Chondrocyte (in vitro differentiated cells): ENCODE results near the gene RBL1. TPM values are rescaled to one million over a fixed set of nuclear protein-coding genes. Genes with fewer than 3 reads are reported as not detected.
"Not testable (repeated sequence)": the region's sequence is repeated elsewhere in the genome, so short reads cannot be mapped to it uniquely, and the experiment has no call there.

ENCODE experiments used
- DNase-seq: peaks from one replicate; pipeline ENCODE4 v3.0.0; 2021; ENCODE audit warnings: mixed read lengths, low spot score
- H3K27ac Mint-ChIP-seq: one replicate; pipeline ENCODE4 v1.8.0; 2021; ENCODE audit warnings: mild to moderate bottlenecking, moderate library complexity, mixed read lengths; ENCODE audit not compliant: unreplicated experiment
- H3K27me3 Mint-ChIP-seq: 2 replicates; pipeline ENCODE4 v1.8.0; 2021; ENCODE audit warnings: low read depth, mixed read lengths
- H3K36me3 Mint-ChIP-seq: 2 replicates; pipeline ENCODE4 v1.8.0; 2021; ENCODE audit warnings: low read depth, mixed read lengths
- H3K4me1 Mint-ChIP-seq: 2 replicates; pipeline ENCODE4 v1.8.0; 2021; ENCODE audit warnings: low read depth, mild to moderate bottlenecking, mixed read lengths
- H3K4me3 Mint-ChIP-seq: one replicate; pipeline ENCODE4 v1.8.0; 2021; ENCODE audit warnings: mild to moderate bottlenecking, moderate library complexity, mixed read lengths; ENCODE audit not compliant: unreplicated experiment
- H3K9me3 Mint-ChIP-seq: 2 replicates; pipeline ENCODE4 v1.8.0; 2021; ENCODE audit warnings: low read depth, mixed read lengths
- total RNA-seq: library from RNA; stranded (reverse); gene quantifications from 3 replicates; pipeline ENCODE4 v1.2.1, GENCODE V29; 2021
- TF ChIP-seq, protein P1 (sequence below): fragments of 200-600 bp; sonication (generic); IDR thresholded peaks from 2 replicates; pipeline ENCODE4 v1.5.0; 2021; ENCODE audit warnings: antibody characterized with exemption, mild to moderate bottlenecking, moderate library complexity

Gene RBL1
- total RNA-seq, 1 donor from 2014 or later = 4.5 TPM

DNA sequence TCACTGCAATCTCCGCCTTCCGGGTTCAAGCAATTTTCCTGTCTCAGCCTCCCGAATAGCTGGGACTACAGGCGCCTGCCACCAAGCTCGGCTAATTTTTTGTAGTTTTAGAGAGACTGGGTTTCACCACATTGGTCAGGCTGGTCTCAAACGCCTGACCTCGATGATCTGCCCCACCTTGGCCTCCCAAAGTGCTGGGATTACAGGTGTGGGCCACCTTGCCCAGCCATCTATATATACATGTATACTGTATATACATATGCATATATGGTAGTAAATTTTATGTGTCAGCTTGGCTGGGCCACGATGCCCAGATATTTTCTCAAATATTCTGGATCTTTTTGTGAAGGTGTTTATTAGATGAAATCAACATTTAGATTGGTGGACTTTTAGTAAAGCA, 18.8 kb downstream of the RBL1 start:
- Mint-ChIP-seq H3K4me1 (no peaks in the 10 kb centered on the region), H3K9me3 (peaks cover 6% of the 10 kb centered on the region), H3K36me3 (peaks cover 3% of the 10 kb centered on the region), H3K27me3 (no peaks in the 10 kb centered on the region), H3K27ac (no peak overlapping the region), H3K4me3 (no peak overlapping the region)
- no peak for DNase-seq
- TF ChIP-seq, protein P1, sequence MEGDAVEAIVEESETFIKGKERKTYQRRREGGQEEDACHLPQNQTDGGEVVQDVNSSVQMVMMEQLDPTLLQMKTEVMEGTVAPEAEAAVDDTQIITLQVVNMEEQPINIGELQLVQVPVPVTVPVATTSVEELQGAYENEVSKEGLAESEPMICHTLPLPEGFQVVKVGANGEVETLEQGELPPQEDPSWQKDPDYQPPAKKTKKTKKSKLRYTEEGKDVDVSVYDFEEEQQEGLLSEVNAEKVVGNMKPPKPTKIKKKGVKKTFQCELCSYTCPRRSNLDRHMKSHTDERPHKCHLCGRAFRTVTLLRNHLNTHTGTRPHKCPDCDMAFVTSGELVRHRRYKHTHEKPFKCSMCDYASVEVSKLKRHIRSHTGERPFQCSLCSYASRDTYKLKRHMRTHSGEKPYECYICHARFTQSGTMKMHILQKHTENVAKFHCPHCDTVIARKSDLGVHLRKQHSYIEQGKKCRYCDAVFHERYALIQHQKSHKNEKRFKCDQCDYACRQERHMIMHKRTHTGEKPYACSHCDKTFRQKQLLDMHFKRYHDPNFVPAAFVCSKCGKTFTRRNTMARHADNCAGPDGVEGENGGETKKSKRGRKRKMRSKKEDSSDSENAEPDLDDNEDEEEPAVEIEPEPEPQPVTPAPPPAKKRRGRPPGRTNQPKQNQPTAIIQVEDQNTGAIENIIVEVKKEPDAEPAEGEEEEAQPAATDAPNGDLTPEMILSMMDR = no peak

DNA sequence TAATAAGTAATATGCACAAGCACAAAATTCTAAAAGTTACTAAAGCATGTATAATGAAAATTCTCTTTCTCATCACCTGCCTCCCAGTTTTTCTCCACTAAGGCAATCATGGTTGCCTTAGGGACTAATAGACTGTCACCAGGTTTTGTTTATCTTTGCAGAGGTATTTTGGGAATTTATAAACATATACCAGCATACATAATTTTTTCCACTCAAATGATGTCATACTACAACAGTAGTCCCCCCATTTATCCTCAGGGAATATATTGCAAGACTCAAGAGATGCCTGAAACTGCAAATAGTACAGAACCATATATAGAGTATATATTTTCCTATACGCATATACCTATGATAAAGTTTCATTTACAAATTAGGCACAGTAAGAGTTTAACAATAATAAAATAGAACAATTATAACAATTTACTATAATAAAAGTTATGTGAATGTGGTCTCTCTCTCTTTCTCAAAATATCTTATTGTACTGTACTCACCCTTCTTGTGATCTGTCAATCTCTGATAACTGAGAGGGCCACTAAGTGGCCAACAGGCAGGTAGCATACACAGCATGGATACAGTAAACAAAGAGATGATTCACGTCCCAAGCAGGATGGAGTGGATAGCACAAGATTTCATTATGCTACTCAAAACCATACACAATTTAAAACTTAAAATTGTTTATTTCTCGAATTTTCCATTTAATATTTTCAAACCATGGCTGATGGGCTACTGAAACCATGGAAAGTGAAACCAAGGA, 19.7 kb downstream of the RBL1 start:
- Mint-ChIP-seq H3K36me3 (peaks cover 3% of the 10 kb centered on the region), H3K4me3 (no peak overlapping the region), H3K27ac (no peak overlapping the region), H3K4me1 (peaks cover 8% of the 10 kb centered on the region), H3K27me3 (no peaks in the 10 kb centered on the region), H3K9me3 (peaks cover 6% of the 10 kb centered on the region)
- no peak for DNase-seq
- TF ChIP-seq, protein P1 = no peak

DNA sequence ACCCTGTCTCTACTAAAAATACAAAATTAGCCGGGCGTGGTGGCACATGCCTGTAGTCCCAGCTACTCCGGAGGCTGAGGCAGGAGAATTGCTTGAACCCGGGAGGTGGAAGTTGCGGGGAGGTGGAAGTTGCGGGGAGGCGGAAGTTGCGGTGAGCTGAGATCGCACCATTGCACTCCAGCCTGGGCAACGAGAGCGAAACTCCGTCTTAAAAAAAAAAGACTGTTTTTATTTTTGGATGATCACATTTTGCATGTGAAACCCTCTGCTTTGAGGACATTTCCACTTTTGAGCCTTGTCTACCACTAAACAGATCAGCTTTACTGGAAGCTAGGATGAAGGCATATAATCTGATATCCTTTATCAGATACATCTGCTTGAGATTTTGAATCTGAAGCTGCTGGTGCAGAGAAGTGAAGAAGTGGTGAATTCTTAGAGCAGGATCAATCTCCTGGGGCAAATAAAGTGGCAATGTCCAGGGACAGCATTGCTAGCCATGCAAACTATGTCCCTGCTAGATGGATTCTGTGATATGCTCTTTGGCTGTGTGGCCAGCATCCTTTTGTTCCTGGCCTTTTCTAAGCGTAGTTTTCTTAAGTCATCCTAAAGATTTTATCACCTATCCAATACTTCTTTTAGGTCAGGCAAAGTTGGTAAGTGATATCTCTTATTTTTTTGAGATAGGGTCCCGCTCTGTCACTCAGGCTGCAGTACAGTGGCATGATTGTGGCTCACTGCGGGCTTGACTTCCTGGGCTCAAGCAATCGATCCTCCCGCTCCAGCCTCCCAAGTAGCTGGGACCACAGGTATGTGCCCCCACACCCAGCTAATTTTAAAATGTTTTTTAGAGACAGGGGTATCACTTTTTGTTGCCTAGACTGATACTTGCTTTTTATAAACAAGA, 23.3 kb downstream of the RBL1 start:
- no peaks in the 10 kb centered on the region for H3K27me3 Mint-ChIP-seq
- no peak overlapping the region for H3K4me3 Mint-ChIP-seq
- H3K27ac Mint-ChIP-seq = no peak overlapping the region
- DNase-seq = no peak
- H3K9me3 Mint-ChIP-seq = peaks cover 6% of the 10 kb centered on the region
- peaks cover 10% of the 10 kb centered on the region for H3K4me1 Mint-ChIP-seq
- TF ChIP-seq, protein P1 = no peak
- peaks cover 3% of the 10 kb centered on the region for H3K36me3 Mint-ChIP-seq

DNA sequence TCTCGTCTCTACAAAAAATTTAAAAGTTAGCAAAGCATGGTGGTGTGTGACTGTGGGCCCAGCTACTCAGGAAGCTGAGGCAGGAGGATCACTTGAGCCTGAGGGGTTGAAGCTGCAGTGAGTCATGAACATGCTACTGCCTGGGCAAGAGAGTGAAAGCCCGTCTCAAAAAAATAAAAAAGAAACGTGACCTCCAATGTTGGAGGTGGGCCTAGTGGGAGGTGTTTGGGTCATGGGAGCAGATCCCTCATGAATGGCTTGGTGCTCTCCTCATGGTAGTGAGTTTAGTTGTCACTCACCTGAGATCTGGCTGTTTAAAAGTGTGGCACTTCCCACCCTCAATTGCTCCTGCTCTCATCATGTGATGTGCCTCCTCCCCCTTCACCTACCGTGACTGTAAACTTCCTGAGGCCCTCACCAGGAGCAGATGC, 24.3 kb downstream of the RBL1 start:
- H3K9me3 Mint-ChIP-seq = peaks cover 6% of the 10 kb centered on the region
- no peak for DNase-seq
- H3K4me1 Mint-ChIP-seq = peaks cover 11% of the 10 kb centered on the region
- no peak overlapping the region for H3K4me3 Mint-ChIP-seq
- TF ChIP-seq, protein P1 = no peak
- H3K27ac Mint-ChIP-seq = peak overlapping the region; percentile 53
- H3K27me3 Mint-ChIP-seq = no peaks in the 10 kb centered on the region
- peaks cover 3% of the 10 kb centered on the region for H3K36me3 Mint-ChIP-seq

DNA sequence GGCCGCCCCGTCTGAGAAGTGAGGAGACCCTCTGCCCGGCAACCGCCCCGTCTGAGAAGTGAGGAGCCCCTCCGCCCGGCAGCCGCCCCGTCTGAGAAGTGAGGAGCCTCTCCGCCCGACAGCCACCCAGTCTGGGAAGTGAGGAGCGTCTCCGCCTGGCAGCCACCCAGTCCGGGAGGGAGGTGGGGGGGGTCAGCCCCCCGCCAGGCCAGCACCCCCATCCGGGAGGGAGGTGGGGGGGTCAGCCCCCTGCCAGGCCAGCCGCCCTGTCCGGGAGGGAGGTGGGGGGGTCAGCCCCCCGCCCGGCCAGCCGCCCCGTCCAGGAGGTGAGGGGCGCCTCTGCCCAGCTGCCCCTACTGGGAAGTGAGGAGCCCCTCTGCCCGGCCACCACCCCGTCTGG, 26.2 kb downstream of the RBL1 start:
- H3K4me1 Mint-ChIP-seq = peaks cover 14% of the 10 kb centered on the region
- H3K4me3 Mint-ChIP-seq, H3K9me3 Mint-ChIP-seq, H3K27me3 Mint-ChIP-seq, H3K27ac Mint-ChIP-seq, H3K36me3 Mint-ChIP-seq, DNase-seq: not testable (repeated sequence)
